Measurements from ENCODE around the gene GALR3.

DNA sequence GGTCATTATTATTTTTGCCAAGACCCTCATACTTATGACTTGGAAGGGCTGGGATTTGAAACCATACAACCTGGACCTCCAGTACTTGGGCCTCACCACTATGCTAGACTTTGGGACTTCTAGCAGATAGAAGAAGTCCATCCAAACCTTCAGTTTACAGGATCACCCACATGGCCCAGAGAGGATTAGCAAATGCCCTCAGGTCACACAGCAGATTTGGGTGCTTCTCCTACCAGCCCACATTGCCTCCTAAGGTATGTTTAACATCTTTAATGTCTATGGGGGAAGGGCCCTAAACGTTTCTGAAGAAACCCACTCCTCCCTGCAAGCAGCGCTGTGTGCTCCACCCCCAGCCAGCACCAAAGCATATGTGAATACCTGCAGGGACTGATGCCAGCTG, 32.9 kb upstream of the GALR3 start:
- TF ChIP-seq, protein P1, sequence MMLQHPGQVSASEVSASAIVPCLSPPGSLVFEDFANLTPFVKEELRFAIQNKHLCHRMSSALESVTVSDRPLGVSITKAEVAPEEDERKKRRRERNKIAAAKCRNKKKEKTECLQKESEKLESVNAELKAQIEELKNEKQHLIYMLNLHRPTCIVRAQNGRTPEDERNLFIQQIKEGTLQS (IDR thresholded peaks at IDR 0.05), result no peak
- TF ChIP-seq NR2F2 (IDR thresholded peaks at IDR 0.05) (no peak), EGR1 (IDR thresholded peaks at IDR 0.05; ENCODE audit: low read depth in 2 of 2) (no peak), RAD21 (IDR thresholded peaks at IDR 0.05) (no peak), FOXA1 (IDR thresholded peaks at IDR 0.05) (no peak), RXRA (IDR thresholded peaks at IDR 0.05) (no peak), YY1 (IDR thresholded peaks at IDR 0.05) (no peak), MAX (IDR thresholded peaks at IDR 0.05) (no peak), TAF1 (conservative IDR thresholded peaks at IDR 0.05) (no peak)
- TF ChIP-seq, protein P2, sequence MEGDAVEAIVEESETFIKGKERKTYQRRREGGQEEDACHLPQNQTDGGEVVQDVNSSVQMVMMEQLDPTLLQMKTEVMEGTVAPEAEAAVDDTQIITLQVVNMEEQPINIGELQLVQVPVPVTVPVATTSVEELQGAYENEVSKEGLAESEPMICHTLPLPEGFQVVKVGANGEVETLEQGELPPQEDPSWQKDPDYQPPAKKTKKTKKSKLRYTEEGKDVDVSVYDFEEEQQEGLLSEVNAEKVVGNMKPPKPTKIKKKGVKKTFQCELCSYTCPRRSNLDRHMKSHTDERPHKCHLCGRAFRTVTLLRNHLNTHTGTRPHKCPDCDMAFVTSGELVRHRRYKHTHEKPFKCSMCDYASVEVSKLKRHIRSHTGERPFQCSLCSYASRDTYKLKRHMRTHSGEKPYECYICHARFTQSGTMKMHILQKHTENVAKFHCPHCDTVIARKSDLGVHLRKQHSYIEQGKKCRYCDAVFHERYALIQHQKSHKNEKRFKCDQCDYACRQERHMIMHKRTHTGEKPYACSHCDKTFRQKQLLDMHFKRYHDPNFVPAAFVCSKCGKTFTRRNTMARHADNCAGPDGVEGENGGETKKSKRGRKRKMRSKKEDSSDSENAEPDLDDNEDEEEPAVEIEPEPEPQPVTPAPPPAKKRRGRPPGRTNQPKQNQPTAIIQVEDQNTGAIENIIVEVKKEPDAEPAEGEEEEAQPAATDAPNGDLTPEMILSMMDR (IDR thresholded peaks at IDR 0.05; ENCODE audit: low read depth, low read length, missing input control), result no peak
